NOMO-1 treated with DMSO at 0.1 percent for 48 hours (cell line): ENCODE measurements around the gene HYKK.
"Not testable (repeated sequence)": the region's sequence is repeated elsewhere in the genome, so short reads cannot be mapped to it uniquely, and the experiment has no call there.

ENCODE experiments used
- DNase-seq: peaks from one replicate; lab custom pipeline; 2025; ENCODE audit not compliant: unreplicated experiment; lab: John Stamatoyannopoulos, UW

HYKK gene

GRCh38 chr15:78506971-78507830 is at the start of gene HYKK:
TSS of gene HYKK (plus strand) at chr15:78507577. CDS start at chr15:78513089, 5,512 bp downstream.
- peak; percentile 88 for DNase-seq

DNA sequence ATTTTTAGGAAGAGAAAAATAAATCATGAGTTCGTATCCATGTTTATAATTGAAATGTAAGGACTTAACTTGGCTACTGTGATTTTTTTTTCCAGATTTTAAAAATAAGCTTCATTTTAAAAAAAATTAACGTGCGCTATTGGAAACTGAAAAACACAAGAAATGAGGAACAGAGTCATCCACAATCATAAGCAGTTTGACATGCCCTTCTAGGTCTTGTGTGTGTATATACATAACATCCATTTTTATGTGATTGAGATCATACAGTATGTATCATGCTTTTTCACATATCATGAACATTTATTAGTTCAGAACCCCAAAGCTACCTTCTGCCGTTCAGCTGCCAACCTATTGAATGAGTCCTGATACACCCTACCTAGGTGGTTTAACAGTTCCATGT is 46.6 kb upstream of the HYKK start:
- DNase-seq: no peak

GRCh38 chr15:78461171-78461888 is 46.0 kb upstream of the HYKK start:
- no peak for DNase-seq

- no peak for DNase-seq
Measured at GRCh38 chr15:78469031-78469430, 38.3 kb upstream of the HYKK start.

DNA sequence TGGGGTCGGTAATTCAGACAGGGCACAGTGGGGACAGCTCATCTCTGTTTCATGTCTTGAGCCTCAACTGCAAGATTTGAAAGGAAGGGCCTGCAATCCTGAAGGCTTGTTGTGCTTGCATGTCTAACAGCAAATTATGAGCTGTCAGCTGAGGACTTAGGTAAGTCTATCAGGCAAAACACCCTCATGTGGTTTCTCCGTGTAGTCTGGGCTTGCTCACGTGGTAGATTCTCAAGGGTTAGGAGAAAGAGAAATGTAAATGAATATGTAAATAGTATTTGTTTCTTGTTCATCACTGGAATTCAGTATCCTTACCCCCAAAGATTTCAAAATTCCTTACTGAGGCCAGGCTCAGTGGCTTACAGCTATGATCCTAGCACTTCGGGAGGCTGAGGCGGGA is 30.1 kb upstream of the HYKK start:
- DNase-seq: no peak

DNA sequence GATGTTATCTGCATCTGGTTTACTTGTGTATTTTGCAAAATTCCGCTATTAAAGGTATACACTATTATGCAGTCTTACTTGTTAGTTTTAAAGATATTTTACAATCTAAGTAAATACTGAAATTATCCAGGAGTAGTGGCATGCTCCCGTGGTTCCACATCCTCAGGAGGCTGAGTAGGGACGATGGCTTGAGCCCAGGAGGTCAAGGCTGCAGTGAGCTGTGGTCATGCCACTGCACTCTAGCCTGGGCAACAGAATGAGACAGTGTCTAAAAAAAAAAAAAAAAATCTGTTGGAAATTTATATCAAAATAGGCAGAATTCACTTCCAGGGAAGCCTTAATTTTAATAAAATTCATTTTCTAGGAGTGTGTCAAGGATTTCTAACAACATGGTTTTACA is 27.7 kb upstream of the HYKK start:
- no peak for DNase-seq

DNA sequence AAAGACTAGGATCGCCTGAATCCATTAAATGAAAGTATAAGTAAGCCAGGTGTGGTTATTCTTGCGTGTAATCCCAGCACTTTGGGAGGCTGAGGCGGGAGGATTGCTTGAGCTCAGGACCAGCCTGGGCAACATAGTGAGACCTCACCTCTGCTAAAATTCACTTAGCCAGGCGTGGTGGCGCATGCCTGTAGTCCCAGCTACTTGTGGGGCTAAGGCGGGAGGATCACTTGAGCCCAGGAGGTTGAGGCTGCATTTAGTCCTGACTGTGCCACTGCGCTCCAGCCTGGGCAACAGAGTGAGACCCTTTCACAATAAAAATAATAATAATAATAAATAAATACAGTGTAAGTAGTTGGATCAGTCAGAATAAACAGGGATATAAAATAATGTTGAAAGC is 25.5 kb upstream of the HYKK start:
- DNase-seq: no peak

GRCh38 chr15:78492872-78493271 is 14.5 kb upstream of the HYKK start:
- no peak for DNase-seq

GRCh38 chr15:78501857-78502256 is 5.5 kb upstream of the HYKK start:
- DNase-seq: no peak

- DNase-seq: no peak
Measured at GRCh38 chr15:78502641-78503040, 4.7 kb upstream of the HYKK start.

GRCh38 chr15:78507831-78508160 is 419 bp downstream of the HYKK start:
- DNase-seq: no peak

- DNase-seq: no peak
Measured at GRCh38 chr15:78508272-78508671, 895 bp downstream of the HYKK start.

DNA sequence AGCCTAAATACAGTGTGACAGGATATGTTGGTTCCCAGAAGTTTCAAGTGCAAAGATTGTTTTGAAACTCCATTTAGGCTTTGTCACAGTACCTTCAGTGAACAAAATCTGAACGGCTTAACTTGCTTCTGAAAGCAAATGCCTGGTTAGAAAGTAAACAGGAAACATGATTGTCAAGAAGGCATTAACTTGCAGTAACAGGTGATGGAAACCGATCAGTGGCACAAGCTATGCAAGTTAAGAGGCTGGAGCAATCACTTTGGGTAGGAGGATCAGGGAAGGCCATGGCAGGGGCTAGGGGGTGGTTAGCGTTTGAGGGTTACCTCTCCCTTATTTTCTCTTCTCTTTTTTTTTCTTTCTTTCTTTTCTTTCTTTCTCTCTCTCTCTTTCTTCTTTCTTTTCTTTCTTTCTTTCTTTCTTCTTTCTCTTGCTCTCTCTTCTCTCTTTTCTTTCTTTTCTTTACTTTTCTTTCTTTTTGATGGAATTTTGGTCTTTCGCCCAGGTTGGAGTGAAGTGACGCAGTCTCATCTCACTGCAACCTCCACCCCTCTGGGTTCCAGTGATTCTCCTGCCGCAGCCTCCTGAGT is 2.4 kb downstream of the HYKK start:
- DNase-seq: no peak

- not testable (repeated sequence) for DNase-seq
Measured at GRCh38 chr15:78520035-78520434, 12.7 kb downstream of the HYKK start.

DNA sequence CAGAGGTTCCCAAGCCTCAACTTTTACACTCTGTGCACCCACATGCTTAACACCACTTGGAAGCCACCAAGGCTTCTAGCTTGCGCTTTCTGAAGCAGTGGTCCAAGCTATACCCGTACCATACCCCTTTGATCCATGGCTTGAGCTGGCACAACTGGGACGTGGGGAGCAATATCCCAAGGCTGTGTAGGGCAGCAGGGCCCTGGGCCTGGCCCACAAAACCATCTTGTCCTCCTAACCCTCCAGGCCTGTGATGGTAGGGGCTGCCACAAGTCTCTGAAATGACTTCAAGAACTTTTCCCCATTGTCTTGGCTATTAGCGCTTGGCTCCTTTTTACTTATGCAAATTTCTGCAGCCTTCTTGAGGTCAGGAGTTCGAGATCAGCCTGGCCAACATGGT is 16.9 kb downstream of the HYKK start:
- no peak for DNase-seq

DNA sequence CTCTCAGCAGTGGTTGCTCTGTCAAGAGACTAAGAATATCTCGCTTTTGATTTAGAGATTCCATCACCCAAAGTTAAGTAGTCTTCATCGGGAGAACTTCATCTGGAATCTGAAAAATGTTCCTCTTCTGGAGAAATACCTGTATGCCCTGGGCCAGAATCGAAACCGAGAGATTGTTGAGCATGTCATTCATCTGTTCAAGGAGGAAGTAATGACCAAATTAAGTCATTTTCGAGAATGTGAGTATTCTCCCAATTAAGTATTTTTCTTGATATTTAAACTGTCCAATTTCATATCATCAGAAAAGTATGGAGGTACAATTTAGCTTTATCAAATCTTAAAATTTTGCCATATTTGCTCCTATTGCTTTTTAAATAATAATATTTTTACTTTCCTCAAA is 19.9 kb downstream of the HYKK start:
- peak; percentile 23 for DNase-seq

DNA sequence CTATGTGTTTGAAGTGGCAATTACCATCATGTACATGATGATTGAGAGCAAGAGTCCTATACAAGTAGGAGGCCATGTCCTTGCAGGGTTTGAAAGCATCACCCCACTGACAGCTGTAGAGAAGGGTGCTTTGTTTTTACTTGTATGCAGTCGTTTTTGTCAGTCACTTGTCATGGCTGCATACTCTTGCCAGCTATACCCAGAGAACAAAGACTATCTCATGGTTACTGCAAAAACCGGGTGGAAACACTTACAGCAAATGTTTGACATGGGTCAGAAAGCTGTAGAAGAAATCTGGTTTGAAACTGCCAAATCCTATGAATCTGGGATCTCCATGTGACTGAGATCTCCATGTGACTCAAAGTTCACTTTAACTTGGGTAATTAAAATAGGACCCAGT is 26.0 kb downstream of the HYKK start:
- DNase-seq: no peak

DNA sequence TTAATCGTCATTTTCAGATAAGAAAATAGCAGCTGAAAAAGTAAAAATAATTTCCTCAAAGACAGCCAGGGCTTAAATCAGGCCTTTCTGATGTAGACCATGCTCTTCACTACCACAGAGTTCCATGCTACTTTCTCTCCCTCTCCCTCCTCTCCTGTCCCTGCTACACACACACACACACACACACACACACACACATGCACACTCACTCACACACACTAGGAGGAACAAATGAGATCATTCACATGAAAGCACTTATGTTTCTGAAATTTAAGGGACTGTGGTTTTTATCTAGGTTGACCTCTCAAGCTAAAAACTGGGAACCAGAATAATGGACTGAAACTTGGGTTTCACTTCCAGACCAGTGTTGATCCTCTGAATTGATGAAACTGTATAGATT is 28.8 kb downstream of the HYKK start:
- DNase-seq: peak; percentile 33

- no peak for DNase-seq
Measured at GRCh38 chr15:78537266-78537905, 30.0 kb downstream of the HYKK start.

DNA sequence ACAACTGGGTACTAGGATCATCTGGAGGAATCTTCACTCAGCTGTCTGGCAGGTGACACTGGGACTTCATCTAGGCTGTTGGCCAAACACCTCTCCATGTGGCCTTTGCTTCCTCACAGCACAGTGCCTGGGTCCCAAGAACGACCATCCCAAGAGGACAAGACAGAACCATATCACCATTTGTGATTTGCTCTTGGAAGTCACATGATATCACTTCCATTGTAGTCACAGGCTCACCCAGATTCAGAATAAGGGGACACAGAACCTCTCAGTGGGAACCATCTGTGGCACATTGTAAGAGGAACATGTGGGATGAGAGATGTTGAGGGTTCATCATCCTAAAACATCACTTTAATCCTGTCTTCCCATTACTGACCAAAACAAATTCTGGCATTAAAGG is 31.0 kb downstream of the HYKK start:
- no peak for DNase-seq

DNA sequence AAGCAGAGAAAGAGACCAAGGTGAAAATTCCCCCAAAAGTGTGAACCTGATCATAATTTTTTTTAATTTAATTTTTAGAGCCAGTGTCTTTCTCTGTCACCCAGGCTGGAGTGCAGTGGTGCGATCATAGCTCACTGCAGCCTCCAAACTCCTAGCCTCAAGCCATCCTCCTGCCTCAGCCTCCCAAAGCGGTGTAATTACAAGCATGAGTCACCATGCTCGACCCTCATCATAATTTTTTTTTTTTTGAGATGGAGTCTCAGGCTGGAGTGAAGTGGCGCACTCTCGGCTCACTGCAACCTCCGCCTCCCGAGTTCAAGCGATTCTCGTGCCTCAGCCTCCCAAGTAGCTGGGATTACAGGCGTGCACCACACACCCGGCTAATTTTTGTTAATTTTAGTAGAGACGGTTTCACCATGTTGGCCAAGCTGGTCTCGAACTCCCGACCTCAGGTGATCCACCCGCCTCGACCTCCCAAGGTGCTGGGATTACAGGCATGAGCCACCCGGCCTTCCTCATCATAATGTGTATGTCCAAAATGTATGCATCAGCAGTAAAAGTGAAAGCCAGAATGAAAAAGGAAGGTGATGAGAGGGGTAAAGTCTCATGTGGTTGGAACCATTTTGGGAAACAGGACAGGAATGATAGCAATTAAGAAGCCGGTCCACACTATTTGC is 32.2 kb downstream of the HYKK start:
- not testable (repeated sequence) for DNase-seq
